ENCODE measurements around the gene NCKAP5. TPM values are rescaled to one million over a fixed set of nuclear protein-coding genes. Genes with fewer than 3 reads are reported as not detected.

Gene NCKAP5
- total RNA-seq, 1 donor from 2014 or later, result 8.8 TPM

DNA sequence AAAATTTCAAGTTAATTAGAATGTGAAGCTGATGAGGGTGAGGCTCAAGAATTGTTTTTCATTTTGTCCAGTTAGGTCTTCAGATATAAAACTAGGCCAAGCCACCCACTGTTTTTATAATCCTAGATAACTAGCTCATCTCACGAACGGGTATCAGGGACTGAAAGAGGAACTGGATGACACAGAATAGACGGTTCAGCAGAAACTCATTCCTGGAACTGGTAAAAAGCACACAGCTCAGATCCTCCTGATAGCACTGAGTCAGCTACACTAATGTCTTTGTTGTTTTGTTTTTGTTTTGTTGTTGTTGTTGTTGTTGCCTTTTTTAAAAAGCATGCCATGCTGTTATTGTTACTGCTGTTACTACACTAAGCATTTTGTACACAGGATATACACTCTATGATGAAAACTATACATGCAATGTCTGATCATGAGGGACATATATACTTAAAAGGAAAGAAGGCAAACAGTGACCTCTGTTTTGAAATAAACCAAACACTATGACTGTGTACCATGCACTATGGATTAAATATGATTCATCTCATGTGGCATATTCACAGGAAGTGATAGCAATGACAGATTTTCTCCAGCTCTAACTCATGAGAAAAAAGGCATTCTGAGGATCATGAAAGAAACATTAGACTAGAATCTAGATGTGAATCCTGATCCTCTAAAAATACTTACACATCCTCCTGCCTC is 437.6 kb downstream of the NCKAP5 start:
- no peak for DNase-seq (ENCODE audit: extremely low spot score in 2 of 2)
- Histone ChIP-seq H3K27me3 (no peaks in the 10 kb centered on the region), H3K36me3 (no peaks in the 10 kb centered on the region), H3K4me3 (no peak overlapping the region), H3K9me3 (no peaks in the 10 kb centered on the region), H3K4me1 (no peaks in the 10 kb centered on the region), H3K27ac (no peak overlapping the region)
- intact Hi-C loops (cut with DNase I), result no loop called here
- TF ChIP-seq, protein P1, sequence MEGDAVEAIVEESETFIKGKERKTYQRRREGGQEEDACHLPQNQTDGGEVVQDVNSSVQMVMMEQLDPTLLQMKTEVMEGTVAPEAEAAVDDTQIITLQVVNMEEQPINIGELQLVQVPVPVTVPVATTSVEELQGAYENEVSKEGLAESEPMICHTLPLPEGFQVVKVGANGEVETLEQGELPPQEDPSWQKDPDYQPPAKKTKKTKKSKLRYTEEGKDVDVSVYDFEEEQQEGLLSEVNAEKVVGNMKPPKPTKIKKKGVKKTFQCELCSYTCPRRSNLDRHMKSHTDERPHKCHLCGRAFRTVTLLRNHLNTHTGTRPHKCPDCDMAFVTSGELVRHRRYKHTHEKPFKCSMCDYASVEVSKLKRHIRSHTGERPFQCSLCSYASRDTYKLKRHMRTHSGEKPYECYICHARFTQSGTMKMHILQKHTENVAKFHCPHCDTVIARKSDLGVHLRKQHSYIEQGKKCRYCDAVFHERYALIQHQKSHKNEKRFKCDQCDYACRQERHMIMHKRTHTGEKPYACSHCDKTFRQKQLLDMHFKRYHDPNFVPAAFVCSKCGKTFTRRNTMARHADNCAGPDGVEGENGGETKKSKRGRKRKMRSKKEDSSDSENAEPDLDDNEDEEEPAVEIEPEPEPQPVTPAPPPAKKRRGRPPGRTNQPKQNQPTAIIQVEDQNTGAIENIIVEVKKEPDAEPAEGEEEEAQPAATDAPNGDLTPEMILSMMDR (IDR thresholded peaks at IDR 0.05), result no peak
- no peak for TF ChIP-seq POLR2AphosphoS5 (IDR thresholded peaks at IDR 0.05; ENCODE audit: insufficient read depth in 1 of 2, low read depth in 1 of 2)
- TF ChIP-seq POLR2A (IDR thresholded peaks at IDR 0.05), result no peak

DNA sequence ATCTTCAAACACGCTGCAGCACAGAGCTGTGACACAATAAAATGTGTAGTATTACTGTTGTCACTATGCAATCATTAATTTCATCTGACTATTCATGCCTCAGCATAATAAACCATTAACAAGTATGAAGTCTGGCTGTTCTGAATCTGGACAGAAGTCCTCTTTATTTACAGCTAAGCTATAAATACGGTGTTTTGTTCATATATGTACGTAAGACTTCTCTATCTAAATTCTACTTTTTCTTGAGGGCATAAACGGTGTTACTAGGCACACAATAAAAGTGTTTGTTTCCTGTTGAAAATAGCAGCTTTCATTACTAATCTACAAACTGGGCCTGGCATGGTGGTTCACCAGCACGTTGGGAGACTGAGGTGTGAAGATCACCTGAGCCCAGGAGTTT is 443.8 kb downstream of the NCKAP5 start:
- H3K9me3 ChIP-seq, result no peaks in the 10 kb centered on the region
- H3K4me1 ChIP-seq, result no peaks in the 10 kb centered on the region
- intact Hi-C loops (cut with DNase I), result no loop called here
- H3K27me3 ChIP-seq, result no peaks in the 10 kb centered on the region
- no peak for TF ChIP-seq POLR2AphosphoS5 (IDR thresholded peaks at IDR 0.05; ENCODE audit: insufficient read depth in 1 of 2, low read depth in 1 of 2)
- TF ChIP-seq, protein P1 (IDR thresholded peaks at IDR 0.05), result no peak
- TF ChIP-seq POLR2A (IDR thresholded peaks at IDR 0.05), result no peak
- no peak overlapping the region for H3K27ac ChIP-seq
- no peak overlapping the region for H3K4me3 ChIP-seq
- no peaks in the 10 kb centered on the region for H3K36me3 ChIP-seq
- no peak for DNase-seq (ENCODE audit: extremely low spot score in 2 of 2)

DNA sequence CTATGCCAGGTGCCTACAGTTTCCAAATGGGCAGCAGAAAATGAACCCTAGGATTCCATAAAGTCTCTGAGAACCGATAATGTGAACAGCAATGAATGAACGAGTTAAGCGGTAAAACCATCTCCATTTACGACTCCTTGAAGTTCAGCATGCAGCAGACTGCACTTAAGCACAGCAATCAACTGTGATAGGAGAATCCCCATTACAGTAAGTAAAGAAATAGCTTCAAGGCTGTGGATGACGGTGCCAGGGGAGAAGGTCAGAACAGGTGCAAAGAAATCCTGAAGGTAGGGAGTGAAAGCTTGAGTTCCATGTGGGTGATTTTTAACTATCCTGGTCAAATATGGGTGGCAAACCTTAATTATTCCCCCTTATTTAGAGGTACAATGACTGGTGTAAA is 444.4 kb downstream of the NCKAP5 start:
- H3K4me1 ChIP-seq, result no peaks in the 10 kb centered on the region
- no peaks in the 10 kb centered on the region for H3K9me3 ChIP-seq
- no peak overlapping the region for H3K27ac ChIP-seq
- DNase-seq (ENCODE audit: extremely low spot score in 2 of 2), result no peak
- intact Hi-C loops (cut with DNase I), result no loop called here
- no peaks in the 10 kb centered on the region for H3K36me3 ChIP-seq
- H3K27me3 ChIP-seq, result no peaks in the 10 kb centered on the region
- TF ChIP-seq, protein P1 (IDR thresholded peaks at IDR 0.05), result no peak
- TF ChIP-seq POLR2AphosphoS5 (IDR thresholded peaks at IDR 0.05; ENCODE audit: insufficient read depth in 1 of 2, low read depth in 1 of 2), result no peak
- TF ChIP-seq POLR2A (IDR thresholded peaks at IDR 0.05), result no peak
- no peak overlapping the region for H3K4me3 ChIP-seq

DNA sequence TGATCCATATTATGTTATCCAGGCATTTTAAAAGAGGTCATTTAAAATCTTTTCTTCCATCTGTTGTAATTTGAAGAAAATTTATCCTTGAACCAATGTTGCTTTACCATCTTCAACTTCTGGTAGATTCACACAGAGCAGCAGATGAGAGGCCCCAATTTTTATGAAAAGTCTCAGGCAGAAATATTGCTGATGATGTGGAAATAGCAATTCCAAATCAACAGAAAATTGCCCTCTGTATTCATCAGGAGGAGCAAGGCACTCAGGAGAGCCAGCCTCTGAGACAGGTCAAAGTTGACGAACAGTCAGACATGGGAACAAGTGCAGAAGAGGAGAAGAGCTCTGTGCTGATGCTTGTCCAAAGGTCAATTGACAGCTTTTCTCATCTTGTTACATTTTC is 444.9 kb downstream of the NCKAP5 start:
- no peak for DNase-seq (ENCODE audit: extremely low spot score in 2 of 2)
- Histone ChIP-seq H3K4me1 (no peaks in the 10 kb centered on the region), H3K27me3 (no peaks in the 10 kb centered on the region), H3K27ac (no peak overlapping the region), H3K4me3 (no peak overlapping the region), H3K36me3 (no peaks in the 10 kb centered on the region), H3K9me3 (no peaks in the 10 kb centered on the region)
- intact Hi-C loops (cut with DNase I), result no loop called here
- TF ChIP-seq, protein P1 (IDR thresholded peaks at IDR 0.05), result no peak
- no peak for TF ChIP-seq POLR2A (IDR thresholded peaks at IDR 0.05)
- no peak for TF ChIP-seq POLR2AphosphoS5 (IDR thresholded peaks at IDR 0.05; ENCODE audit: insufficient read depth in 1 of 2, low read depth in 1 of 2)

DNA sequence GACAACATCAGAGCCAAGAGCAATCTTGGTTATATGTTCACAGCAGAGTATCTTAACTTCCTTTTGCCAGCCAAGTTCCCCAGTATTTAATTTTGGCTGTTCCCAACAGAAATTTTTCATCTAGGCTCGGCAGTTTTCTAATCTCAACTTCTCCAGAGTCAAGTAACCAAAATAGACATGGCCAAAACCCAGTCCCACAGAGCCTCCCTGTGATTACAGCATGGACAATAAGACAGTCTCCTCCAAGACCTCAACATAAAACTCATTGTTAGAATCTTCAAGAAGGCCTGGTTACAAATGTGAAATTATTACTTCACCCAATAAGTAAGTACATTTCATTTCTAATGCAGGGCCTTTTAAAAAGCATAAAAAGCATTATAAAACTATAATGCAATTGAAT is 445.7 kb downstream of the NCKAP5 start:
- Histone ChIP-seq H3K27me3 (no peaks in the 10 kb centered on the region), H3K36me3 (no peaks in the 10 kb centered on the region), H3K9me3 (no peaks in the 10 kb centered on the region), H3K27ac (no peak overlapping the region), H3K4me1 (no peaks in the 10 kb centered on the region), H3K4me3 (no peak overlapping the region)
- TF ChIP-seq, protein P1 (IDR thresholded peaks at IDR 0.05), result no peak
- no peak for TF ChIP-seq POLR2A (IDR thresholded peaks at IDR 0.05)
- TF ChIP-seq POLR2AphosphoS5 (IDR thresholded peaks at IDR 0.05; ENCODE audit: insufficient read depth in 1 of 2, low read depth in 1 of 2), result no peak
- DNase-seq (ENCODE audit: extremely low spot score in 2 of 2), result no peak
- intact Hi-C loops (cut with DNase I), result no loop called here

All from vagina (tissue), 2 donors.